GM13976 (cell line): Measurements from ENCODE around the gene HTT-AS.

Experiments
- DNase-seq: peaks from one replicate; pipeline ENCODE4 v3.0.0; 2012; ENCODE audit warnings: low spot score
- CTCF ChIP-seq: IDR thresholded peaks from 2 replicates; pipeline ENCODE4 v1.5.1; 2012; ENCODE audit warnings: borderline replicate concordance, mild to moderate bottlenecking; ENCODE audit not compliant: insufficient read depth; ENCODE audit errors: extremely low read depth, missing control alignments, control extremely low read depth
- in situ Hi-C: fragments of 300-500 bp; cut with MboI; formaldehyde crosslinking; loops from one replicate; pipeline ENCODE4 v1.12.0; 2022; ENCODE audit warnings: low sequenced_read_pairs, mixed read lengths, inconsistent platforms; ENCODE audit not compliant: unreplicated experiment

HTT-AS gene

GRCh38 chr4:3039706-3040366, 34.5 kb downstream of the HTT-AS start:
- in situ Hi-C loops, result loop anchor here (10.0 kb wide), 1 partner anchor 65 kb away; no protein-coding TSS in a partner anchor
- no peak for DNase-seq
- no peak for TF ChIP-seq CTCF

- in situ Hi-C loops, result loop anchor here (10.0 kb wide), 1 partner anchor 63 kb away; no protein-coding TSS in a partner anchor
- DNase-seq, result no peak
- TF ChIP-seq CTCF, result no peak
Measured at GRCh38 chr4:3037957-3038461, 36.3 kb downstream of the HTT-AS start.

- no peak for TF ChIP-seq CTCF
- in situ Hi-C loops, result loop anchor here (10.0 kb wide), 1 partner anchor 62 kb away; no protein-coding TSS in a partner anchor
- no peak for DNase-seq
Measured at GRCh38 chr4:3036131-3036952, 38.0 kb downstream of the HTT-AS start.

- in situ Hi-C loops, result loop anchor here (10.0 kb wide), 1 partner anchor 61 kb away; no protein-coding TSS in a partner anchor
- TF ChIP-seq CTCF, result no peak
Measured at GRCh38 chr4:3035674-3036073, 38.7 kb downstream of the HTT-AS start.

GRCh38 chr4:3035249-3035648, 39.1 kb downstream of the HTT-AS start:
- no peak for DNase-seq
- TF ChIP-seq CTCF, result no peak
- in situ Hi-C loops, result loop anchor here (10.0 kb wide), 1 partner anchor 60 kb away; no protein-coding TSS in a partner anchor

More at GRCh38 chr4:3035674-3036073, 38.7 kb downstream of the HTT-AS start:
- DNase-seq, result no peak

GRCh38 chr4:3034231-3034630, 40.1 kb downstream of the HTT-AS start:
- DNase-seq, result no peak
- in situ Hi-C loops, result loop anchor here (10.0 kb wide), 1 partner anchor 59 kb away; no protein-coding TSS in a partner anchor
- TF ChIP-seq CTCF, result no peak
